OCI-LY7 (cell line): ENCODE measurements around the gene SAFB2. TPM values are rescaled to one million over a fixed set of nuclear protein-coding genes. Genes with fewer than 3 reads are reported as not detected.

ENCODE experiments used
- BruUV-seq: library from RNA; stranded (reverse); fragments of 400-500 nt; replicated peaks from 2 replicates; lab custom pipeline; 2021; lab: Mats Ljungman, UMichigan
- CTCF ChIA-PET: fragments of 300-600 bp; sonication (Branson Sonifier 250); formaldehyde crosslinking; loops from one replicate; lab custom pipeline; 2022; ENCODE audit warnings: antibody characterized with exemption; ENCODE audit not compliant: unreplicated experiment; lab: Charles Lee
- POLR2A ChIA-PET: fragments of 300-600 bp; sonication (Branson Sonifier 250); formaldehyde crosslinking; loops from one replicate; lab custom pipeline; 2022; ENCODE audit warnings: antibody characterized with exemption; lab: Charles Lee
- DNase-seq: peaks from one replicate; pipeline ENCODE4 v3.0.0-alpha.2; 2015; ENCODE audit warnings: low spot score
- H2AFZ ChIP-seq: fragments of 200-600 bp; sonication (generic), shearing (Covaris generic); 2 replicates; pipeline ENCODE4 v1.6.1; 2014; ENCODE audit warnings: mild to moderate bottlenecking, antibody characterized with exemption, low read length, moderate library complexity
- H3K27ac ChIP-seq: fragments of 200-600 bp; sonication (generic); 2 replicates; pipeline ENCODE4 v1.5.1; 2014; ENCODE audit warnings: mixed run types, low read depth, mild to moderate bottlenecking, moderate library complexity, low read length, inconsistent platforms; ENCODE audit not compliant: poor library complexity, severe bottlenecking
- H3K36me3 ChIP-seq: fragments of 200-600 bp; sonication (generic); 2 replicates; pipeline ENCODE4 v1.6.1; 2014; ENCODE audit warnings: mild to moderate bottlenecking, antibody characterized with exemption, low read length, moderate library complexity, mixed read lengths; ENCODE audit not compliant: insufficient read depth
- H3K4me1 ChIP-seq: fragments of 200-600 bp; sonication (generic); 2 replicates; pipeline ENCODE4 v1.5.1; 2014; ENCODE audit warnings: mild to moderate bottlenecking, low read length; ENCODE audit not compliant: insufficient read depth, poor library complexity, severe bottlenecking
- H3K4me2 ChIP-seq: fragments of 200-600 bp; sonication (generic); 2 replicates; pipeline ENCODE4 v1.6.1; 2014; ENCODE audit warnings: mild to moderate bottlenecking, low read length
- H3K4me3 ChIP-seq: fragments of 200-600 bp; sonication (generic); 2 replicates; pipeline ENCODE4 v1.5.1; 2014; ENCODE audit warnings: mild to moderate bottlenecking, low read depth, low read length; ENCODE audit not compliant: poor library complexity, severe bottlenecking
- H3K79me2 ChIP-seq: fragments of 200-600 bp; sonication (generic); 2 replicates; pipeline ENCODE4 v1.6.1; 2016; ENCODE audit warnings: low read depth, mild to moderate bottlenecking, low read length, moderate library complexity, mixed read lengths; ENCODE audit not compliant: insufficient read depth
- H3K9me2 ChIP-seq: fragments of 200-600 bp; sonication (generic); 2 replicates; pipeline ENCODE4 v1.6.1; 2016; ENCODE audit warnings: mild to moderate bottlenecking, low read length, mixed read lengths; ENCODE audit not compliant: insufficient read depth
- H3K9me3 ChIP-seq: fragments of 200-600 bp; sonication (generic); 2 replicates; pipeline ENCODE4 v1.6.1; 2014; ENCODE audit warnings: mild to moderate bottlenecking, mixed run types, low read length, mixed read lengths
- H4K20me1 ChIP-seq: fragments of 200-600 bp; sonication (generic); 2 replicates; pipeline ENCODE4 v1.6.1; 2014; ENCODE audit warnings: mild to moderate bottlenecking, antibody characterized with exemption, low read length, moderate library complexity, mixed read lengths; ENCODE audit not compliant: insufficient read depth
- EZH2phosphoT487 ChIP-seq: fragments of 200-600 bp; sonication (generic); IDR thresholded peaks from 2 replicates; pipeline ENCODE4 v1.6.1; 2018; ENCODE audit warnings: low read depth, borderline replicate concordance, mild to moderate bottlenecking, mixed run types, antibody characterized with exemption, low read length, moderate library complexity, mixed read lengths
- intact Hi-C: fragments of 100-400 bp; cut with micrococcal nuclease; formaldehyde crosslinking; loops from one replicate; pipeline ENCODE4 v1.10.0; 2022; ENCODE audit not compliant: unreplicated experiment
- total RNA-seq, 2 experiments: library from RNA; depleted of rRNA in 1 of 2; stranded (reverse); fragments of >200 nt in 1 of 2; shearing (Covaris generic) in 1 of 2; gene quantifications; 2 replicates each; pipeline ENCODE4 v1.2.3, GENCODE V29; 2014 to 2022
- TF ChIP-seq, protein P1 (sequence below): fragments of 200-600 bp; sonication (generic); conservative IDR thresholded peaks from 2 replicates; pipeline ENCODE4 v1.5.1; 2014; ENCODE audit warnings: mild to moderate bottlenecking, antibody characterized with exemption, low read length, moderate library complexity, mixed read lengths

SAFB2 gene
- total RNA-seq, 2 experiments from 2014 or later = 52.8 to 111 TPM

DNA sequence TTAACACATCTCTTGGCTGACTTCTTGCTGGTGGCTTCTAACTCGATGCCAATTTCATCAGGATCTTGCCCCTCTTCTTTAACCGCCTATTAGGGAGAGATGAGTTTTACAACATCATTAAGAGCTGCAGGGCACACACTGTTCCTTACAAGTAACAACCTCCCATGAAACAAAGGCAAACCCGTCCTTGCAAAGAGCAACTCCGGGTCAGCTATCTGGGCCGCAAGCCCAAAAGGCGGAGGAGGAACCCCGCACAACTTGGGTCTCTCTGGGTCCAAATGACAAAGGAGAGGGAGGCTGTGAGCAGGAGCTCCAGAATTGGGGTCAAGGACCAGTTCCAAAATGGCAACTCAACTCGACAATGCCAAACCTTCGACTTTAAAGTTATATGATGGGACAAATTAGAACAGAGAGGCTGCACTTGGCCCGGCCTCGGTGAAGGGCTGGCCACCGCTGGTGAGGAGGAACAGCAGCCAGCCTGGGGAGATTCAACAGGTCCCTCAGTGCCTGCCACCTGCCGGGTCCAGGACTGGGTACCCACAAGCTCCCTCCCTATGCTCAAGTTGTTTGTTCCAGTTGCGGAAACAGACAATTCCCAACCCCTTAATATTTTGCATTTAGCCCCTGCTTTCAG, 1.1 kb downstream of the SAFB2 start:
- peaks cover 42% of the 10 kb centered on the region for H4K20me1 ChIP-seq
- peak overlapping the region; percentile 95 for H3K4me3 ChIP-seq
- ChIA-PET CTCF (no interaction called here), POLR2A (interaction anchor here (0.6 to 1.3 kb wide), 2 partner anchors 68 to 1686 kb away, joined by 4 to 5 read pairs; partner anchors contain the start of gene RPL36)
- no peaks in the 10 kb centered on the region for H3K9me2 ChIP-seq
- intact Hi-C loops = loop anchor here (10.0 kb wide), 2 partner anchors 173 to 353 kb away; partner anchors contain the start of genes DUS3L and RANBP3
- H3K27ac ChIP-seq = no peak overlapping the region
- peaks cover 93% of the 10 kb centered on the region for H3K79me2 ChIP-seq
- H2AFZ ChIP-seq = no peak overlapping the region
- BruUV-seq = no TSS peak
- peak overlapping the region; percentile 97 for H3K4me2 ChIP-seq
- H3K9me3 ChIP-seq = no peaks in the 10 kb centered on the region
- TF ChIP-seq, protein P1, sequence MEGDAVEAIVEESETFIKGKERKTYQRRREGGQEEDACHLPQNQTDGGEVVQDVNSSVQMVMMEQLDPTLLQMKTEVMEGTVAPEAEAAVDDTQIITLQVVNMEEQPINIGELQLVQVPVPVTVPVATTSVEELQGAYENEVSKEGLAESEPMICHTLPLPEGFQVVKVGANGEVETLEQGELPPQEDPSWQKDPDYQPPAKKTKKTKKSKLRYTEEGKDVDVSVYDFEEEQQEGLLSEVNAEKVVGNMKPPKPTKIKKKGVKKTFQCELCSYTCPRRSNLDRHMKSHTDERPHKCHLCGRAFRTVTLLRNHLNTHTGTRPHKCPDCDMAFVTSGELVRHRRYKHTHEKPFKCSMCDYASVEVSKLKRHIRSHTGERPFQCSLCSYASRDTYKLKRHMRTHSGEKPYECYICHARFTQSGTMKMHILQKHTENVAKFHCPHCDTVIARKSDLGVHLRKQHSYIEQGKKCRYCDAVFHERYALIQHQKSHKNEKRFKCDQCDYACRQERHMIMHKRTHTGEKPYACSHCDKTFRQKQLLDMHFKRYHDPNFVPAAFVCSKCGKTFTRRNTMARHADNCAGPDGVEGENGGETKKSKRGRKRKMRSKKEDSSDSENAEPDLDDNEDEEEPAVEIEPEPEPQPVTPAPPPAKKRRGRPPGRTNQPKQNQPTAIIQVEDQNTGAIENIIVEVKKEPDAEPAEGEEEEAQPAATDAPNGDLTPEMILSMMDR = no peak
- TF ChIP-seq EZH2phosphoT487 = no peak
- no peak for DNase-seq
- peaks cover 84% of the 10 kb centered on the region for H3K36me3 ChIP-seq
- peaks cover 39% of the 10 kb centered on the region for H3K4me1 ChIP-seq

DNA sequence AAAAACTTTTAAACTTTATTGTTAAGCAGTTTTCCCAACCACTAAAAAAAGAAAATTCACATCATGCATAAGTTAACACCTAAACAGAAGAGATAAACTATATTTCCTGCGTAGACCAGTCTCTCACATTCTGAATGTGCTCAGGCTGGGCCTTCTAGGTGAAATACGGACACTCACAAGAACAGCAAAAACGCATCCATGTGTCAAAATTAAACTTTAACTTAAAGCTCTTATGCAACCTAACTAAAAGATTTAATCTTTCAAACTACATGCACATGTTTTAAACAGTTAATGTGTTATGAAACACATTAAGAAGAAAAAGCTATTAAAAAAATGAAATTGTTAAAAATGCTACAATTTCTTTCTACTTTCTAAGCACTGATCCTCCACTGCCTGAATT, 2.6 kb downstream of the SAFB2 start:
- Histone ChIP-seq H3K27ac (no peak overlapping the region), H3K4me3 (peak overlapping the region; percentile 95), H3K9me3 (no peaks in the 10 kb centered on the region), H2AFZ (no peak overlapping the region), H3K36me3 (peaks cover 84% of the 10 kb centered on the region), H3K79me2 (peaks cover 78% of the 10 kb centered on the region), H3K9me2 (no peaks in the 10 kb centered on the region), H3K4me1 (peaks cover 25% of the 10 kb centered on the region), H3K4me2 (peak overlapping the region; percentile 97), H4K20me1 (peaks cover 36% of the 10 kb centered on the region)
- intact Hi-C loops = loop anchor here (10.0 kb wide), 2 partner anchors 175 to 355 kb away; partner anchors contain the start of genes DUS3L and RANBP3
- TF ChIP-seq EZH2phosphoT487 = no peak
- TF ChIP-seq, protein P1 = no peak
- no peak for DNase-seq
- BruUV-seq = no TSS peak
- ChIA-PET CTCF (no interaction called here), POLR2A (no interaction called here)

DNA sequence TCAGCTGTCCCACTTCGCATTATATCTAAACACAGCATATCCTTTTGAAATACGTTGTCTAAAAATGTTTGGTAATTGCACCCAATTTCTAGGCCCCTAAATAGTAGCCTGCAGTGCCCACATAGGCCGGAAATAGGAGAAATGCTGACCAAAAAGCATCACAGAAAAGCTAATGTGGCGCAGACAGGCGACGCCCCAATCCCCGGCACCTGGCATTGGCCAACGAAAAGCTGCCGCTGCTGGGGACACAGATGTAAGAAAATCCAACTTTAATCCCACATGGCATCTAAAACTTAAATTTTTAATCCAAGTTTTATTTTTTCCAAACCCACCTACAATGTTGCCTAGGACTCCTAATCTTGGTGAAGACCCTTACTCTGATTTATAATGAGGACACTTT, 4.0 kb downstream of the SAFB2 start:
- no TSS peak for BruUV-seq
- H3K4me1 ChIP-seq = peaks cover 18% of the 10 kb centered on the region
- peaks cover 84% of the 10 kb centered on the region for H3K36me3 ChIP-seq
- no peak overlapping the region for H2AFZ ChIP-seq
- POLR2A ChIA-PET = no interaction called here
- H3K27ac ChIP-seq = no peak overlapping the region
- CTCF ChIA-PET = no interaction called here
- H3K9me2 ChIP-seq = no peaks in the 10 kb centered on the region
- no peaks in the 10 kb centered on the region for H3K9me3 ChIP-seq
- no peak overlapping the region for H3K4me3 ChIP-seq
- peaks cover 65% of the 10 kb centered on the region for H3K79me2 ChIP-seq
- H4K20me1 ChIP-seq = peaks cover 25% of the 10 kb centered on the region; the same call in 1 of the 2 replicates
- TF ChIP-seq, protein P1 = no peak
- TF ChIP-seq EZH2phosphoT487 = no peak
- intact Hi-C loops = no loop called here
- H3K4me2 ChIP-seq = no peak overlapping the region; the same call in 1 of the 2 replicates
- no peak for DNase-seq
